ENCODE measurements around the gene CNTN4. TPM values are rescaled to one million over a fixed set of nuclear protein-coding genes. Genes with fewer than 3 reads are reported as not detected.
"Not testable (repeated sequence)": the region's sequence is repeated elsewhere in the genome, so short reads cannot be mapped to it uniquely, and the experiment has no call there.

The CNTN4 gene
- polyA plus RNA-seq, 5 donors: 7.1 to 12.3 (median 8.3) TPM

GRCh38 chr3:2790266-2790815 lies 691.7 kb downstream of the CNTN4 start:
- DNase-seq: peak in 1 of 2 donors; percentile 14

- no peak for DNase-seq
Measured at GRCh38 chr3:2792432-2792831, 693.8 kb downstream of the CNTN4 start.

- DNase-seq: no peak
Measured at GRCh38 chr3:2793987-2794386, 695.3 kb downstream of the CNTN4 start.

GRCh38 chr3:2802429-2802828 lies 703.8 kb downstream of the CNTN4 start:
- no peak for DNase-seq

GRCh38 chr3:2807514-2807913 lies 708.8 kb downstream of the CNTN4 start:
- no peak for DNase-seq

GRCh38 chr3:2810723-2811122 lies 712.1 kb downstream of the CNTN4 start:
- peak in 1 of 2 donors; percentile 6 for DNase-seq

- no peak for DNase-seq
Measured at GRCh38 chr3:2819571-2819970, 720.9 kb downstream of the CNTN4 start.

- not testable (repeated sequence) for DNase-seq
Measured at GRCh38 chr3:2820982-2821381, 722.3 kb downstream of the CNTN4 start.

- DNase-seq: no peak
Measured at GRCh38 chr3:2822611-2823010, 723.9 kb downstream of the CNTN4 start.

- no peak for DNase-seq
Measured at GRCh38 chr3:2823031-2823430, 724.4 kb downstream of the CNTN4 start.

- no peak for DNase-seq
Measured at GRCh38 chr3:2823437-2824211, 725.0 kb downstream of the CNTN4 start.

GRCh38 chr3:2826036-2826435 lies 727.4 kb downstream of the CNTN4 start:
- no peak for DNase-seq

- no peak for DNase-seq
Measured at GRCh38 chr3:2826453-2826852, 727.8 kb downstream of the CNTN4 start.

- DNase-seq: no peak
Measured at GRCh38 chr3:2837239-2837638, 738.6 kb downstream of the CNTN4 start.

- DNase-seq: no peak
Measured at GRCh38 chr3:2837910-2838309, 739.2 kb downstream of the CNTN4 start.

- no peak for DNase-seq
Measured at GRCh38 chr3:2838546-2839157, 740.0 kb downstream of the CNTN4 start.

GRCh38 chr3:2839876-2840275 lies 741.2 kb downstream of the CNTN4 start:
- no peak for DNase-seq

- no peak for DNase-seq
Measured at GRCh38 chr3:2847062-2847841, 748.6 kb downstream of the CNTN4 start.

- DNase-seq: no peak
Measured at GRCh38 chr3:2849092-2849491, 750.4 kb downstream of the CNTN4 start.

GRCh38 chr3:2850701-2851100 lies 752.0 kb downstream of the CNTN4 start:
- no peak for DNase-seq

- no peak for DNase-seq
Measured at GRCh38 chr3:2851361-2851760, 752.7 kb downstream of the CNTN4 start.

- no peak for DNase-seq
Measured at GRCh38 chr3:2851835-2852234, 753.2 kb downstream of the CNTN4 start.

Data from right lung (tissue), 5 donors.